Activated CD4-positive, alpha-beta T cell treated with anti-CD3 and anti-CD28 coated beads, Interleukin-2, amount 10 ng/mL, durations not matched to agents 7 days and 5 days (primary cell): Measurements from ENCODE around the gene NUB1. TPM values are rescaled to one million over a fixed set of nuclear protein-coding genes. Genes with fewer than 3 reads are reported as not detected.

ENCODE experiments used
- CTCF ChIA-PET: fragments of 350-600 bp; sonication (Branson Sonifier 250); formaldehyde crosslinking; loops from one replicate; lab custom pipeline; 2021; ENCODE audit warnings: antibody characterized with exemption; lab: Charles Lee
- POLR2A ChIA-PET: fragments of 350-600 bp; sonication (Branson Sonifier 250); formaldehyde crosslinking; loops from one replicate; lab custom pipeline; 2021; ENCODE audit warnings: antibody characterized with exemption; lab: Charles Lee
- DNase-seq: peaks from one replicate; pipeline ENCODE4 v3.0.0-alpha.2; 2020
- H3K27ac Mint-ChIP-seq: one replicate; pipeline ENCODE4 v1.8.0; 2021; ENCODE audit warnings: mild to moderate bottlenecking, moderate library complexity, mixed read lengths
- H3K27me3 Mint-ChIP-seq: one replicate; pipeline ENCODE4 v1.8.0; 2021; ENCODE audit warnings: mixed read lengths
- H3K36me3 Mint-ChIP-seq: one replicate; pipeline ENCODE4 v1.8.0; 2021; ENCODE audit warnings: low read depth, mixed read lengths
- H3K4me1 Mint-ChIP-seq: one replicate; pipeline ENCODE4 v1.8.0; 2021; ENCODE audit warnings: mixed read lengths
- H3K4me3 Mint-ChIP-seq: one replicate; pipeline ENCODE4 v1.8.0; 2021; ENCODE audit warnings: mild to moderate bottlenecking, moderate library complexity, mixed read lengths
- H3K9me3 Mint-ChIP-seq: one replicate; pipeline ENCODE4 v1.8.0; 2021; ENCODE audit warnings: mixed read lengths
- total RNA-seq, 2 experiments: library from RNA; stranded (reverse); gene quantifications; one replicate each; pipeline ENCODE4 v1.2.3, GENCODE V29; 2021

Gene NUB1
- total RNA-seq, 2 experiments from 2014 or later = 69.7 to 85.5 TPM

GRCh38 chr7:151399305-151399601, 57.6 kb downstream of the NUB1 start:
- no peak overlapping the region for H3K27ac Mint-ChIP-seq
- H3K36me3 Mint-ChIP-seq = no peaks in the 10 kb centered on the region
- DNase-seq = no peak
- H3K27me3 Mint-ChIP-seq = no peaks in the 10 kb centered on the region
- no peak overlapping the region for H3K4me3 Mint-ChIP-seq
- ChIA-PET CTCF (interaction anchor here (1.1 kb wide), 1 partner anchor 156 kb away, joined by 4 read pairs; no protein-coding TSS in a partner anchor), POLR2A (no interaction called here)
- H3K9me3 Mint-ChIP-seq = peaks cover 10% of the 10 kb centered on the region
- H3K4me1 Mint-ChIP-seq = peaks cover 9% of the 10 kb centered on the region

- CTCF ChIA-PET = interaction anchor here (1.0 kb wide), 1 partner anchor 94 kb away, joined by 3 read pairs; no protein-coding TSS in a partner anchor
- no peak overlapping the region for H3K4me3 Mint-ChIP-seq
- H3K27me3 Mint-ChIP-seq = no peaks in the 10 kb centered on the region
- peaks cover 10% of the 10 kb centered on the region for H3K9me3 Mint-ChIP-seq
- H3K4me1 Mint-ChIP-seq = peaks cover 9% of the 10 kb centered on the region
- no peak overlapping the region for H3K27ac Mint-ChIP-seq
- H3K36me3 Mint-ChIP-seq = no peaks in the 10 kb centered on the region
- POLR2A ChIA-PET = no interaction called here
- DNase-seq = no peak
Observed at GRCh38 chr7:151399906-151400305, 58.3 kb downstream of the NUB1 start.

GRCh38 chr7:151400626-151401315, 59.2 kb downstream of the NUB1 start:
- Mint-ChIP-seq H3K27ac (no peak overlapping the region), H3K27me3 (no peaks in the 10 kb centered on the region), H3K9me3 (peaks cover 10% of the 10 kb centered on the region), H3K4me1 (peaks cover 9% of the 10 kb centered on the region), H3K4me3 (no peak overlapping the region), H3K36me3 (no peaks in the 10 kb centered on the region)
- no peak for DNase-seq
- ChIA-PET CTCF (interaction anchor here (0.6 to 1.0 kb wide), 2 partner anchors 95 to 232 kb away, joined by 3 read pairs; no protein-coding TSS in a partner anchor), POLR2A (no interaction called here)

GRCh38 chr7:151402029-151402835, 60.6 kb downstream of the NUB1 start:
- Mint-ChIP-seq H3K9me3 (peaks cover 9% of the 10 kb centered on the region), H3K27ac (no peak overlapping the region), H3K27me3 (no peaks in the 10 kb centered on the region), H3K4me3 (no peak overlapping the region), H3K36me3 (no peaks in the 10 kb centered on the region), H3K4me1 (peaks cover 9% of the 10 kb centered on the region)
- ChIA-PET POLR2A (interaction anchor here (0.7 kb wide), 1 partner anchor 366 kb away, joined by 3 read pairs; no protein-coding TSS in a partner anchor), CTCF (no interaction called here)
- no peak for DNase-seq

- H3K9me3 Mint-ChIP-seq = no peaks in the 10 kb centered on the region
- peaks cover 9% of the 10 kb centered on the region for H3K27me3 Mint-ChIP-seq
- DNase-seq = no peak
- H3K36me3 Mint-ChIP-seq = no peaks in the 10 kb centered on the region
- CTCF ChIA-PET = no interaction called here
- POLR2A ChIA-PET = no interaction called here
- H3K4me3 Mint-ChIP-seq = no peak overlapping the region
- peaks cover 11% of the 10 kb centered on the region for H3K4me1 Mint-ChIP-seq
- H3K27ac Mint-ChIP-seq = no peak overlapping the region
Observed at GRCh38 chr7:151403764-151404163, 62.2 kb downstream of the NUB1 start.

- Mint-ChIP-seq H3K27ac (no peak overlapping the region), H3K27me3 (peaks cover 14% of the 10 kb centered on the region), H3K9me3 (no peaks in the 10 kb centered on the region), H3K4me3 (no peak overlapping the region), H3K36me3 (no peaks in the 10 kb centered on the region), H3K4me1 (peaks cover 15% of the 10 kb centered on the region)
- no peak for DNase-seq
- ChIA-PET CTCF (no interaction called here), POLR2A (no interaction called here)
Observed at GRCh38 chr7:151404216-151405011, 62.8 kb downstream of the NUB1 start.

GRCh38 chr7:151405056-151405455, 63.4 kb downstream of the NUB1 start:
- ChIA-PET CTCF (no interaction called here), POLR2A (no interaction called here)
- Mint-ChIP-seq H3K9me3 (no peaks in the 10 kb centered on the region), H3K27ac (no peak overlapping the region), H3K4me1 (peaks cover 15% of the 10 kb centered on the region), H3K36me3 (no peaks in the 10 kb centered on the region), H3K4me3 (no peak overlapping the region), H3K27me3 (peaks cover 14% of the 10 kb centered on the region)
- no peak for DNase-seq

GRCh38 chr7:151405588-151405987, 64.0 kb downstream of the NUB1 start:
- ChIA-PET POLR2A (no interaction called here), CTCF (no interaction called here)
- Mint-ChIP-seq H3K27ac (no peak overlapping the region), H3K9me3 (no peaks in the 10 kb centered on the region), H3K4me1 (peaks cover 15% of the 10 kb centered on the region), H3K4me3 (no peak overlapping the region), H3K27me3 (peaks cover 17% of the 10 kb centered on the region), H3K36me3 (no peaks in the 10 kb centered on the region)
- DNase-seq = no peak

- no peak overlapping the region for H3K27ac Mint-ChIP-seq
- H3K36me3 Mint-ChIP-seq = no peaks in the 10 kb centered on the region
- DNase-seq = no peak
- peaks cover 20% of the 10 kb centered on the region for H3K4me1 Mint-ChIP-seq
- ChIA-PET POLR2A (no interaction called here), CTCF (no interaction called here)
- no peaks in the 10 kb centered on the region for H3K9me3 Mint-ChIP-seq
- H3K27me3 Mint-ChIP-seq = peaks cover 24% of the 10 kb centered on the region
- no peak overlapping the region for H3K4me3 Mint-ChIP-seq
Observed at GRCh38 chr7:151406051-151406875, 64.7 kb downstream of the NUB1 start.

GRCh38 chr7:151406886-151407583, 65.4 kb downstream of the NUB1 start:
- ChIA-PET POLR2A (no interaction called here), CTCF (no interaction called here)
- no peak for DNase-seq
- Mint-ChIP-seq H3K4me1 (peaks cover 20% of the 10 kb centered on the region), H3K36me3 (no peaks in the 10 kb centered on the region), H3K4me3 (no peak overlapping the region), H3K9me3 (no peaks in the 10 kb centered on the region), H3K27ac (no peak overlapping the region), H3K27me3 (peaks cover 31% of the 10 kb centered on the region)

GRCh38 chr7:151408498-151408838, 66.9 kb downstream of the NUB1 start:
- H3K4me1 Mint-ChIP-seq = peaks cover 19% of the 10 kb centered on the region
- H3K27ac Mint-ChIP-seq = peak overlapping the region; percentile 71
- ChIA-PET POLR2A (no interaction called here), CTCF (no interaction called here)
- H3K9me3 Mint-ChIP-seq = no peaks in the 10 kb centered on the region
- DNase-seq = no peak
- H3K27me3 Mint-ChIP-seq = peaks cover 44% of the 10 kb centered on the region
- no peak overlapping the region for H3K4me3 Mint-ChIP-seq
- H3K36me3 Mint-ChIP-seq = no peaks in the 10 kb centered on the region
